Measurements from ENCODE around the gene LHFPL3. TPM values are rescaled to one million over a fixed set of nuclear protein-coding genes. Genes with fewer than 3 reads are reported as not detected.

The LHFPL3 gene
- total RNA-seq, 1 donor from 2014 or later: not detected

- Histone ChIP-seq H3K4me1 (ENCODE audit: control insufficient read depth in 3 of 3, insufficient read depth in 3 of 3, low read length in 3 of 3) (no peaks in the 10 kb centered on the region), H3K36me3 (ENCODE audit: control insufficient read depth in 3 of 3, insufficient read depth in 3 of 3, low read length in 3 of 3) (no peaks in the 10 kb centered on the region), H3K4me3 (ENCODE audit: low read length in 3 of 3) (no peak overlapping the region), H3K27me3 (ENCODE audit: control insufficient read depth in 3 of 3, insufficient read depth in 3 of 3, low read length in 3 of 3) (no peaks in the 10 kb centered on the region), H3K9me3 (ENCODE audit: control insufficient read depth in 3 of 3, low read length in 3 of 3) (peaks cover 0 to 3% (median 3%) of the 10 kb centered on the region in 3 donors), H3K9ac (ENCODE audit: low read depth in 1 of 3, low read length in 3 of 3) (no peak overlapping the region), H3K27ac (ENCODE audit: low read depth, low read length) (no peak overlapping the region)
These were observed 10.3 kb upstream of the LHFPL3 start for GRCh38 chr7:104317948-104318629.

DNA sequence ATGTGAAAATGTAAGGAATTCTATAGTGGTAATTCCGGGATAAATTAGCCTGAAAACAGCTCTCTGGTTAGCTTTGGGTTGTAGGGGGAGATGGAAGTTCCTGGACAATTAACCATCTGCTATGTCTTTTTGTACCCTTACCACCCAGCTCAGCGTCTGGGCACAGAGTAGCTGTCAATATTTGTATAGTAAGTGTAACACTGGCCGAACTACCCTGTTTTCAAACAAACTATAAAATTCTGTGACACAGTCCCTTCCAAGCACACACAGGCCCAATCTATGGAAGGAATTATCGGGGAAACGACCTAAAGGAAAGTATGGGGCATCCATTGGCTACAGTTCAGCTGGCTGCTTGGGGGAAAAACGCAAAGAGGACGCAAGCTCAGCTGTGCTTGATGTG, 869 bp upstream of the LHFPL3 start:
- Histone ChIP-seq H3K27me3 (ENCODE audit: control insufficient read depth in 3 of 3, insufficient read depth in 3 of 3, low read length in 3 of 3) (peaks cover 24 to 35% (median 30%) of the 10 kb centered on the region in 3 donors), H3K9me3 (ENCODE audit: control insufficient read depth in 3 of 3, low read length in 3 of 3) (peaks cover 0 to 1% (median 0%) of the 10 kb centered on the region in 3 donors), H3K9ac (ENCODE audit: low read depth in 1 of 3, low read length in 3 of 3) (no peak overlapping the region), H3K4me3 (ENCODE audit: low read length in 3 of 3) (no peak overlapping the region), H3K27ac (ENCODE audit: low read depth, low read length) (no peak overlapping the region), H3K4me1 (ENCODE audit: control insufficient read depth in 3 of 3, insufficient read depth in 3 of 3, low read length in 3 of 3) (no peaks in the 10 kb centered on the region), H3K36me3 (ENCODE audit: control insufficient read depth in 3 of 3, insufficient read depth in 3 of 3, low read length in 3 of 3) (no peaks in the 10 kb centered on the region)

GRCh38 chr7:104327938-104328295, 486 bp upstream of the LHFPL3 start:
- Histone ChIP-seq H3K9ac (ENCODE audit: low read depth in 1 of 3, low read length in 3 of 3) (no peak overlapping the region), H3K9me3 (ENCODE audit: control insufficient read depth in 3 of 3, low read length in 3 of 3) (peaks cover 0 to 1% (median 0%) of the 10 kb centered on the region in 3 donors), H3K4me3 (ENCODE audit: low read length in 3 of 3) (no peak overlapping the region), H3K36me3 (ENCODE audit: control insufficient read depth in 3 of 3, insufficient read depth in 3 of 3, low read length in 3 of 3) (no peaks in the 10 kb centered on the region), H3K27ac (ENCODE audit: low read depth, low read length) (no peak overlapping the region), H3K4me1 (ENCODE audit: control insufficient read depth in 3 of 3, insufficient read depth in 3 of 3, low read length in 3 of 3) (no peaks in the 10 kb centered on the region), H3K27me3 (ENCODE audit: control insufficient read depth in 3 of 3, insufficient read depth in 3 of 3, low read length in 3 of 3) (peaks cover 24 to 35% (median 30%) of the 10 kb centered on the region in 3 donors)

DNA sequence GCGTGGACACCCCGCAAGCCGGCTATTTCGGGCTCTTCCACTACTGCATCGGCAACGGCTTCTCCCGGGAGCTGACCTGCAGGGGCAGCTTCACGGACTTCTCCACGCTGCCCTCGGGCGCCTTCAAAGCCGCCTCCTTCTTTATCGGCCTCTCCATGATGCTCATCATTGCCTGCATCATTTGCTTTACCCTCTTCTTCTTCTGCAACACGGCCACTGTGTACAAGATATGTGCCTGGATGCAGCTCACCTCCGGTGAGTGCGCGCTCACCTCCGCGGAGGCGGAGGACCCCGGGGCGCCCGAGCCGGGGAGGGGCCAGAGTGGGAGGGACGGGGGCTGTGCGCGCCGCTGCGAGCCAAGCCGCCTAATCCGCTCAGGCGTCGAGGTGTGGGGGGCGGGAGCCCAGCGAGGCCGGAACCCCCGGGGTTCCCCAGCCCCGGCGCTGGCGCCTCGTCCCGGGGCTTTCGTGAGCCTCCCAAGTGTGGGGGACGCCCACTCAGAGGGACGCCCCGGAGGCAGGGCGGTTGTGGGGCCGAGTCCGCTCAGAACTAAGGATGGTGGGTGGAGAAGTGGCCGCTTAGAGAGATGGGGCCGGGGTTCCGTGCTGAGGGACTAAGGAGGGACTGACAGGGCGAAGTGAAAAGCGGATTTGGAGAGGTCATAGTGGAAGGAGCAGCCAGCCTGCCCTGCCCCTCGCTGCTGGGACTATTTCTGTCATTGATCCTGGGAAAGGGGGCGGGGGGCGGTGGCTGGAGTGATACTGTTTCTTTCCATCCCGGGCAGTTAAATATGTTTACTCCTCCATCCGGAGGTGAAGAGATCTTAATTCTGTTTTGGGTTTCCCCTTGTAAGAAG, 795 bp downstream of the LHFPL3 start:
- Histone ChIP-seq H3K27me3 (ENCODE audit: control insufficient read depth in 3 of 3, insufficient read depth in 3 of 3, low read length in 3 of 3) (peaks cover 24 to 35% (median 30%) of the 10 kb centered on the region in 3 donors), H3K9me3 (ENCODE audit: control insufficient read depth in 3 of 3, low read length in 3 of 3) (peaks cover 0 to 1% (median 0%) of the 10 kb centered on the region in 3 donors), H3K9ac (ENCODE audit: low read depth in 1 of 3, low read length in 3 of 3) (no peak overlapping the region), H3K4me1 (ENCODE audit: control insufficient read depth in 3 of 3, insufficient read depth in 3 of 3, low read length in 3 of 3) (no peaks in the 10 kb centered on the region), H3K36me3 (ENCODE audit: control insufficient read depth in 3 of 3, insufficient read depth in 3 of 3, low read length in 3 of 3) (no peaks in the 10 kb centered on the region), H3K27ac (ENCODE audit: low read depth, low read length) (no peak overlapping the region), H3K4me3 (ENCODE audit: low read length in 3 of 3) (no peak overlapping the region)

DNA sequence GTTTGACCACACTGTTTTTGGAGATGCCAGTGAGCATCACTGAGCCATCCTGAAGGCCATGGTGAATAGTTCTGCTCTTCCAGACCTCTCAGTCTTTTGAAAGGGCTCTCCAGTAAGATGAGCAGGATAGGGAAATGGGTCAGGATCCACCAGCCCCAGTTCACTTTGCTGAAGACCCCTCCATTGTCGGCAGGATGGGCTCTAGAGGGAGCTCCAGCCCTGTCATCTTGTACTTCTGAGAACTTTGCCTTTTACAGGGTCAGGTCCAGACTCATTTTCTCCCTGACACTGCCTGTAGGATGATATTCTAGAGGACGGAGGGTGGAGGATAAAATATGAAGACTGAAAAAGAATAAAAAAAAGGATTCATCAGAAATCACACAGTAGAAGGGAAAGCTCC, 13.1 kb downstream of the LHFPL3 start:
- Histone ChIP-seq H3K27me3 (ENCODE audit: control insufficient read depth in 3 of 3, insufficient read depth in 3 of 3, low read length in 3 of 3) (no peaks in the 10 kb centered on the region), H3K36me3 (ENCODE audit: control insufficient read depth in 3 of 3, insufficient read depth in 3 of 3, low read length in 3 of 3) (no peaks in the 10 kb centered on the region), H3K4me3 (ENCODE audit: low read length in 3 of 3) (no peak overlapping the region), H3K9me3 (ENCODE audit: control insufficient read depth in 3 of 3, low read length in 3 of 3) (no peaks in the 10 kb centered on the region), H3K9ac (ENCODE audit: low read depth in 1 of 3, low read length in 3 of 3) (no peak overlapping the region), H3K4me1 (ENCODE audit: control insufficient read depth in 3 of 3, insufficient read depth in 3 of 3, low read length in 3 of 3) (no peaks in the 10 kb centered on the region), H3K27ac (ENCODE audit: low read depth, low read length) (no peak overlapping the region)

- Histone ChIP-seq H3K4me3 (ENCODE audit: low read length in 3 of 3) (no peak overlapping the region), H3K27ac (ENCODE audit: low read depth, low read length) (no peak overlapping the region), H3K4me1 (ENCODE audit: control insufficient read depth in 3 of 3, insufficient read depth in 3 of 3, low read length in 3 of 3) (no peaks in the 10 kb centered on the region), H3K9ac (ENCODE audit: low read depth in 1 of 3, low read length in 3 of 3) (no peak overlapping the region), H3K27me3 (ENCODE audit: control insufficient read depth in 3 of 3, insufficient read depth in 3 of 3, low read length in 3 of 3) (no peaks in the 10 kb centered on the region), H3K9me3 (ENCODE audit: control insufficient read depth in 3 of 3, low read length in 3 of 3) (no peaks in the 10 kb centered on the region), H3K36me3 (ENCODE audit: control insufficient read depth in 3 of 3, insufficient read depth in 3 of 3, low read length in 3 of 3) (no peaks in the 10 kb centered on the region)
These were observed 24.3 kb downstream of the LHFPL3 start for GRCh38 chr7:104352736-104353135.

- H3K36me3 ChIP-seq (ENCODE audit: control insufficient read depth in 3 of 3, insufficient read depth in 3 of 3, low read length in 3 of 3): no peaks in the 10 kb centered on the region
- no peak overlapping the region for H3K27ac ChIP-seq (ENCODE audit: low read depth, low read length)
- H3K4me1 ChIP-seq (ENCODE audit: control insufficient read depth in 3 of 3, insufficient read depth in 3 of 3, low read length in 3 of 3): no peaks in the 10 kb centered on the region
- no peaks in the 10 kb centered on the region for H3K9me3 ChIP-seq (ENCODE audit: control insufficient read depth in 3 of 3, low read length in 3 of 3)
- H3K4me3 ChIP-seq (ENCODE audit: low read length in 3 of 3): no peak overlapping the region
- no peaks in the 10 kb centered on the region for H3K27me3 ChIP-seq (ENCODE audit: control insufficient read depth in 3 of 3, insufficient read depth in 3 of 3, low read length in 3 of 3)
- no peak overlapping the region for H3K9ac ChIP-seq (ENCODE audit: low read depth in 1 of 3, low read length in 3 of 3)
These were observed 28.8 kb downstream of the LHFPL3 start for GRCh38 chr7:104357166-104357565.

DNA sequence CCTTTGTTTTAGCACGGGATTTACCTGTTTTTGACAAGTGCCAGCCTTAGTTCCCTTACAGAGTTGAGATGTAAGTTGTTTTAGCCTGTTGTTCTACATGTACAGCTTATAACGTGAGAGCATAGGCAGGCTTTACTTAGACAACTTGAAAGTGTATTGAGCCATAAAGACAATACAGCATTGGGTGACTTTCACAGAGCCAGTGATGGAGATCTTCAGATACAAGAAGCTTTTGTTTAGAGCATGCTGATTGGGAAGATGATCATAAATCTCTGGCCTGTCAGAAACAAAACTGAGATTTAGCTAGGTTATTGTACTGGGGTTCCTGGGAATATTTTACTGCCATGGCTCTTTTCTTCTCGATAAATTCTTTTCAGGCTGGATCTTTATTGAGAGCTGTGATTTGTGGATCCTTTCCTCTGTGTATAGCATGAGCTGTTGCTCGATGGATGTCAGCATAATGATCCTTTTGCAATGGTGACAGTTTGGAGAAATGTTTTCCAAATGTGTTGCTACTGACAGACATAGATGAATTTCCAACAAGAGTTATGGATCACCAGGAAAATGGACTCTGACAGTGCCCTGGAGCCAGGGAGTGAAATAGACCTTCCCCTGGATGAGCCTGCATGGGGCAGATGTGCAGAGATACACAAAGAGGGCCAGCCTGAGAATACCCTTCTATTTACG, 30.2 kb downstream of the LHFPL3 start:
- Histone ChIP-seq H3K27ac (ENCODE audit: low read depth, low read length) (no peak overlapping the region), H3K9ac (ENCODE audit: low read depth in 1 of 3, low read length in 3 of 3) (no peak overlapping the region), H3K36me3 (ENCODE audit: control insufficient read depth in 3 of 3, insufficient read depth in 3 of 3, low read length in 3 of 3) (no peaks in the 10 kb centered on the region), H3K9me3 (ENCODE audit: control insufficient read depth in 3 of 3, low read length in 3 of 3) (no peaks in the 10 kb centered on the region), H3K4me1 (ENCODE audit: control insufficient read depth in 3 of 3, insufficient read depth in 3 of 3, low read length in 3 of 3) (no peaks in the 10 kb centered on the region), H3K27me3 (ENCODE audit: control insufficient read depth in 3 of 3, insufficient read depth in 3 of 3, low read length in 3 of 3) (no peaks in the 10 kb centered on the region), H3K4me3 (ENCODE audit: low read length in 3 of 3) (no peak overlapping the region)

DNA sequence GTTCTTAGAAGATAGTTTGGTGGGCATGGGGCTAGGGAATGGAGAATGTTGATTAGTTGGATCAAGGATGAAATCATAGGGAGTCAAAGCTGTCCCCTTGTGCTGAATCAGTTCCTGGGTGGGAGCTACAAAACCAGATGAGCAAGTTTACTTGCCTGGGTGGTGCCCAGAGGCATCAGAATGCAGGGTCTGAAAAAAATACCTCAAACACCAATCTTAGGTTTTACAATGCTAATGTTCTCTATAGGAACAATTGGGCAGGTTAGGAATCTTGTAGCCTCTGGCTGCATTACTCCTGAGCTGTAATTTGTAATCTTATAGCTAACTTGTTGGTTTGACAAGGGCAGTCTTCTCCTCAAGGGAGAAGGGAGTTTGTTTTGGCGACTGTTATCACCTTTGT, 34.4 kb downstream of the LHFPL3 start:
- no peak overlapping the region for H3K4me3 ChIP-seq (ENCODE audit: low read length in 3 of 3)
- no peaks in the 10 kb centered on the region for H3K9me3 ChIP-seq (ENCODE audit: control insufficient read depth in 3 of 3, low read length in 3 of 3)

DNA sequence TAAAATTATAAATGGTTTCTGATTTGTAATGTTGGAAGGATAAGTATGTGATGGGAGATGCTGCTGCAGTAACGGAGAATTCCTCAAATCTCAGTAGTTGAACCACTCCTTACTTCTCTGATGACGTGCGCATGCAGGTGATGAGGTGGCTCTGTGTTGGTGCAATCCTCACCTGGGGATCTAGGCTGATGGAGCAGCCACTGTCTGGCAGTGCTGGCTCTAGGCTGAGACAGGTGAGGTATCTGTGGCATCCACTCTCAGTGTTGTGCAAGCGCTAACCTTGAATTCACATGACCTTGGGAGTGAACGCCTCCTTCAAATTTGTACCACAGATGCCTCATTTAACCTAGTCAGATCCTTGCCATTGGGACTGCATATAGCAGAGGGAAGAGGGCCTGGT, 35.0 kb downstream of the LHFPL3 start:
- H3K27me3 ChIP-seq (ENCODE audit: control insufficient read depth in 3 of 3, insufficient read depth in 3 of 3, low read length in 3 of 3): no peaks in the 10 kb centered on the region
- H3K4me1 ChIP-seq (ENCODE audit: control insufficient read depth in 3 of 3, insufficient read depth in 3 of 3, low read length in 3 of 3): no peaks in the 10 kb centered on the region
- no peak overlapping the region for H3K9ac ChIP-seq (ENCODE audit: low read depth in 1 of 3, low read length in 3 of 3)
- no peaks in the 10 kb centered on the region for H3K36me3 ChIP-seq (ENCODE audit: control insufficient read depth in 3 of 3, insufficient read depth in 3 of 3, low read length in 3 of 3)
- H3K9me3 ChIP-seq (ENCODE audit: control insufficient read depth in 3 of 3, low read length in 3 of 3): no peaks in the 10 kb centered on the region
- H3K27ac ChIP-seq (ENCODE audit: low read depth, low read length): no peak overlapping the region
- no peak overlapping the region for H3K4me3 ChIP-seq (ENCODE audit: low read length in 3 of 3)

More for the DNA sequence above, 34.4 kb downstream of the LHFPL3 start:
- Histone ChIP-seq H3K9ac (ENCODE audit: low read depth in 1 of 3, low read length in 3 of 3) (no peak overlapping the region), H3K27me3 (ENCODE audit: control insufficient read depth in 3 of 3, insufficient read depth in 3 of 3, low read length in 3 of 3) (no peaks in the 10 kb centered on the region), H3K27ac (ENCODE audit: low read depth, low read length) (no peak overlapping the region), H3K4me1 (ENCODE audit: control insufficient read depth in 3 of 3, insufficient read depth in 3 of 3, low read length in 3 of 3) (no peaks in the 10 kb centered on the region), H3K36me3 (ENCODE audit: control insufficient read depth in 3 of 3, insufficient read depth in 3 of 3, low read length in 3 of 3) (no peaks in the 10 kb centered on the region)

All from skeletal muscle tissue (tissue), 4 donors.